Measurements from ENCODE around the gene ASS1.

ASS1 gene

GRCh38 chr9:130532426-130533080 is 87.8 kb downstream of the ASS1 start:
- FAIRE-seq (no peak), DNase-seq (ENCODE audit: insufficient read length, low spot score) (no peak)
- no peak for TF ChIP-seq SPI1 (IDR thresholded peaks at IDR 0.05; ENCODE audit: low read depth, low read length)
- no peak for TF ChIP-seq TAF1 (IDR thresholded peaks at IDR 0.05; ENCODE audit: low read depth, low read length)
- TF ChIP-seq PAX5 (IDR thresholded peaks at IDR 0.05; ENCODE audit: insufficient read depth, low read length, severe bottlenecking): no peak
- no peak for TF ChIP-seq POU2F2 (IDR thresholded peaks at IDR 0.05; ENCODE audit: low read depth, low read length)
- TF ChIP-seq POLR2A (IDR thresholded peaks at IDR 0.05; ENCODE audit: low read depth, low read length): no peak
- TF ChIP-seq POLR2AphosphoS5 (IDR thresholded peaks at IDR 0.05; ENCODE audit: low read depth, low read length): no peak

- FAIRE-seq (no peak), DNase-seq (ENCODE audit: insufficient read length, low spot score) (no peak)
- TF ChIP-seq POLR2A (IDR thresholded peaks at IDR 0.05; ENCODE audit: low read depth, low read length) (no peak), PAX5 (IDR thresholded peaks at IDR 0.05; ENCODE audit: insufficient read depth, low read length, severe bottlenecking) (no peak), POLR2AphosphoS5 (IDR thresholded peaks at IDR 0.05; ENCODE audit: low read depth, low read length) (no peak), POU2F2 (IDR thresholded peaks at IDR 0.05; ENCODE audit: low read depth, low read length) (no peak), SPI1 (IDR thresholded peaks at IDR 0.05; ENCODE audit: low read depth, low read length) (no peak), TAF1 (IDR thresholded peaks at IDR 0.05; ENCODE audit: low read depth, low read length) (no peak)
Measured at GRCh38 chr9:130535818-130536521, 91.2 kb downstream of the ASS1 start.

GRCh38 chr9:130536701-130537107 is 91.9 kb downstream of the ASS1 start:
- DNase-seq (ENCODE audit: insufficient read length, low spot score): no peak
- TF ChIP-seq PAX5 (IDR thresholded peaks at IDR 0.05; ENCODE audit: insufficient read depth, low read length, severe bottlenecking) (no peak), SPI1 (IDR thresholded peaks at IDR 0.05; ENCODE audit: low read depth, low read length) (no peak), TAF1 (IDR thresholded peaks at IDR 0.05; ENCODE audit: low read depth, low read length) (no peak), POLR2AphosphoS5 (IDR thresholded peaks at IDR 0.05; ENCODE audit: low read depth, low read length) (no peak), POLR2A (IDR thresholded peaks at IDR 0.05; ENCODE audit: low read depth, low read length) (no peak), POU2F2 (IDR thresholded peaks at IDR 0.05; ENCODE audit: low read depth, low read length) (no peak)
- FAIRE-seq: no peak

DNA sequence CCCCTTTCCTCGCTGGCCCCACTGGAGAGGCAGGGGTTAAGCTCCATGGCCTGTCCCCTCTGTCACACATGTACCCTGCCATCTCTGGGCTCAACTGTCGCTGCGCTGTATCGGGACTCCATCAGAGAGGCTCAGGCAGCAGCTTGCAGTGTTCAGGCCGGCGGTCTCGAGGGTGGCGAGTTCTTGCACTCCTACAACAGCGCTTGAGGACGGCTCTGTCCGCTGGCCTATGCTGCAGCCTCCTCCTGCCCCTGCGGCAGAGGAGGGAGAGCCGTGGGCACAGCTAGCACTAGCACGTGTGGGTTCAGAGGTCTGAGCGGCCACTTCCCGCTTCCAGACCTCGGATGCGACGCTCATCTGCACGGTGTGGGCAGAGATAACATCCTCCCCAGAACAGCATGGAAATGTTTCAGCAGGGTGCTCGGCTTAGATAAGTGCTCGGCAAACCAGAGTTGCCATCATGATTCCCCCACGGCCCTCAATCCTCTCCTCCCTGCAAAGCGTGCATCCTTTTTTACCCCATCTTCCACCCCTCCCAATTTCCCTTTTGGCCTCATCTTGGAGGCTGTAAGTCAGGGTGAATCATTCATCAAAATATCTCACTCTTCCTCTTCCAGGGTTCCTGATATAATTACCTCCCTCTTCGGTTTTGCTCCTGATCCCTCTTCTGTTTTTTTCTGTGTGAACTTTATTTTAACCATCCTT is 92.7 kb downstream of the ASS1 start:
- no peak for TF ChIP-seq POLR2AphosphoS5 (IDR thresholded peaks at IDR 0.05; ENCODE audit: low read depth, low read length)
- TF ChIP-seq POU2F2 (IDR thresholded peaks at IDR 0.05; ENCODE audit: low read depth, low read length): no peak
- TF ChIP-seq SPI1 (IDR thresholded peaks at IDR 0.05; ENCODE audit: low read depth, low read length): no peak
- no peak for TF ChIP-seq TAF1 (IDR thresholded peaks at IDR 0.05; ENCODE audit: low read depth, low read length)
- TF ChIP-seq PAX5 (IDR thresholded peaks at IDR 0.05; ENCODE audit: insufficient read depth, low read length, severe bottlenecking): no peak
- TF ChIP-seq POLR2A (IDR thresholded peaks at IDR 0.05; ENCODE audit: low read depth, low read length): no peak
- FAIRE-seq (no peak), DNase-seq (ENCODE audit: insufficient read length, low spot score) (no peak)

- TF ChIP-seq POLR2A (IDR thresholded peaks at IDR 0.05; ENCODE audit: low read depth, low read length): no peak
- TF ChIP-seq POLR2AphosphoS5 (IDR thresholded peaks at IDR 0.05; ENCODE audit: low read depth, low read length): no peak
- TF ChIP-seq SPI1 (IDR thresholded peaks at IDR 0.05; ENCODE audit: low read depth, low read length): no peak
- no peak for TF ChIP-seq PAX5 (IDR thresholded peaks at IDR 0.05; ENCODE audit: insufficient read depth, low read length, severe bottlenecking)
- TF ChIP-seq TAF1 (IDR thresholded peaks at IDR 0.05; ENCODE audit: low read depth, low read length): no peak
- TF ChIP-seq POU2F2 (IDR thresholded peaks at IDR 0.05; ENCODE audit: low read depth, low read length): no peak
Measured at GRCh38 chr9:130539420-130540223, 94.9 kb downstream of the ASS1 start.

GRCh38 chr9:130541533-130541932 is 96.8 kb downstream of the ASS1 start:
- TF ChIP-seq SPI1 (IDR thresholded peaks at IDR 0.05; ENCODE audit: low read depth, low read length) (no peak), PAX5 (IDR thresholded peaks at IDR 0.05; ENCODE audit: insufficient read depth, low read length, severe bottlenecking) (no peak), POU2F2 (IDR thresholded peaks at IDR 0.05; ENCODE audit: low read depth, low read length) (no peak), TAF1 (IDR thresholded peaks at IDR 0.05; ENCODE audit: low read depth, low read length) (no peak), POLR2A (IDR thresholded peaks at IDR 0.05; ENCODE audit: low read depth, low read length) (no peak)
- FAIRE-seq: no peak
- DNase-seq (ENCODE audit: insufficient read length, low spot score): no peak

More at GRCh38 chr9:130539420-130540223, 94.9 kb downstream of the ASS1 start:
- no peak for FAIRE-seq
- no peak for DNase-seq (ENCODE audit: insufficient read length, low spot score)

GRCh38 chr9:130542038-130542437 is 97.3 kb downstream of the ASS1 start:
- no peak for FAIRE-seq
- no peak for DNase-seq (ENCODE audit: insufficient read length, low spot score)
- TF ChIP-seq SPI1 (IDR thresholded peaks at IDR 0.05; ENCODE audit: low read depth, low read length): no peak
- TF ChIP-seq POLR2AphosphoS5 (IDR thresholded peaks at IDR 0.05; ENCODE audit: low read depth, low read length): no peak
- no peak for TF ChIP-seq POU2F2 (IDR thresholded peaks at IDR 0.05; ENCODE audit: low read depth, low read length)
- no peak for TF ChIP-seq POLR2A (IDR thresholded peaks at IDR 0.05; ENCODE audit: low read depth, low read length)
- TF ChIP-seq PAX5 (IDR thresholded peaks at IDR 0.05; ENCODE audit: insufficient read depth, low read length, severe bottlenecking): no peak
- no peak for TF ChIP-seq TAF1 (IDR thresholded peaks at IDR 0.05; ENCODE audit: low read depth, low read length)

DNA sequence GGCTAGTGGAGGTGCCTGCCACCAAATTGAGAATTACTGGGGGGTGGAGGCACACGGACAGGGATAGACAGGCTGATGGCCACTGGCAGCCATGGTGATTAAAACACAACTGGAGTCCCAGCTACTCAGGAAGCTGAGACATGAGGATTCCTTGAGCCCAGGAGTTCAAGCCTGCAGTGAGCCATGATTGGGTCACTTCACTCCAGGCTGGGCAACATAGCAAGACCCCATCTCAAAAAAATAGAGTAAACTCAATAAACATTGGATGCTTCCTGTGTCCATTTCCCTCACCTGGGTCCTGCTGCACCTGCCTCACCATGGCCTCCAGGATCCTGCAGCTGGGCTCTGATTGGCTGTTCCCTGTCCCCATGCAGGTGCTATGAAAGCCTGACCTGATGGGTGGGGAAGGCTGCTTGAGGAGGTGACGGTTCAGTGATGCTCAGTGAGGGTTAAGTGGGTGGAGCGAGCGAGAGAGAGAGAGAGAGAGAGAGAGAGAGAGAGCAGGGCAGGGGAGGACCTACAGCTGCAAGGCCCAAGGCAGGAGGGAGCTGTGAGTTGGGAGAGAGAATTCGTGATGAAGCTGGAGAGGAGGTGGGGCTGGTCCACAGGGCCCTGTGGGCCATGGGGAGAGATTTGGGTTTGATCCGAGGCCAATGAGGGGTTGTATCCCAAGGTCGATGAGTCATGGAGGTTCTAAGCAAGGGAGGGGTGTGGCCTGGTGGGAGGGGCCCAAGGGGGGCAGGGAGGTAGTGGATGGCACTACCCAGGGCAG is 97.9 kb downstream of the ASS1 start:
- no peak for DNase-seq (ENCODE audit: insufficient read length, low spot score)
- TF ChIP-seq SPI1 (IDR thresholded peaks at IDR 0.05; ENCODE audit: low read depth, low read length): no peak
- no peak for TF ChIP-seq TAF1 (IDR thresholded peaks at IDR 0.05; ENCODE audit: low read depth, low read length)
- no peak for TF ChIP-seq POLR2A (IDR thresholded peaks at IDR 0.05; ENCODE audit: low read depth, low read length)
- no peak for TF ChIP-seq POU2F2 (IDR thresholded peaks at IDR 0.05; ENCODE audit: low read depth, low read length)
- no peak for TF ChIP-seq POLR2AphosphoS5 (IDR thresholded peaks at IDR 0.05; ENCODE audit: low read depth, low read length)
- no peak for TF ChIP-seq PAX5 (IDR thresholded peaks at IDR 0.05; ENCODE audit: insufficient read depth, low read length, severe bottlenecking)
- FAIRE-seq: no peak
